Measurements from ENCODE around the gene RBM44.

The RBM44 gene

DNA sequence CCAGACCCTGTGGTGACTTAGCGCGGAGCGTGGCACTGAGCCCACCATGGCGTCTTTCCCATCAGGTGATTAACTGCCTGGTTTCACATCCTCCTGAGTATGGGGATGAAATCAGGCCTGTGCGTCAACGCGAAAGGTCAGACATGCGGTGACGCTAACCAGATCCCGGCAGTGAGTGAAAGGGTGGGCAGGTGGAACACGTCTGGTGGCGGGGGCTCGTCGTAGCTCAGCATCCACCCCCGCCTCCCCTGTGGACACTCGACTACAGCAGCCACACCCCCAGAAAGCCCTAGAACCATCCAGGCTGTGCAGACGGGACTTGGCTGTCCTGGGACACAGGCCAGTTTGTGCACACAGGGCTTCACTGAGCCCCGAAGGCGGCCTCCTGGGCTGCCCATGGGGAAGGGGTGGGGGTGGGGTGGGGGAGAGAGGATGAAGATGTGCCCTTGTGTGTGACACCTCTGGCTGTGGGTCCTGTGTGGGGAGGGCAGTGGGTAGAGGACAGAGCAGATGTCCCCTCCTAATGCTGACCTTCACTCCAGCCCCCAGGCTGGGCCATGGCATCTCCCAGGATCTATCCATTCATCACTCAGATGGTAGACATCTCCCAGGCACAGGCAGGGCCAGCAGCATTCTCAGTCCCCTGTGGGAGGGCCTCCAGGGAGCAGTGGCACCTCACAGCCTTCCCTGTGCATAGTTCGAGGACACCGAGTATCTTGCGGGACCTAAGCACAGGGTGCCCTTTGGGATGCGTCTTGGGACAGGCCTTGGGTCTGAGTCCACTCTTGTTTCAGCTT lies 88.3 kb downstream of the RBM44 start:
- no peak for DNase-seq

DNA sequence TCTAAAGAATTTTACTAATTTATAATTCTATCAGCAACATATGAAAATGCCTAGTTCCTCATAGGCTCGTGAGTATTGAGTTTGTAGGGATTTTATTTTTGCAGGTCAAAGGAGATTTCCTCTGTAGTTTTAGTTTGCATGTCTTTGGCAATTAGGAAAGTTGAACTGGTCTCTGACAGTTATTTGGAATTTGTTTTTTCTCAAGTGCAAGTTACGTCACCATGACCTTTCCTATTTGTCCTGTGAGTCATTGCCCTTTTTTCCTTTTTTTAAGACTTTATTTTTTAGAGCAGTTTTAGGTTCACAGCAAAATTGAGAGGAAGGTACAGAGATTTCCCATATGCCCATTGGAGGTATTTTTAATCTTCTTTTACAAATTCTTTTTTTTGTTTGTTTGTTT lies 89.8 kb downstream of the RBM44 start:
- DNase-seq = peak; percentile 21 to 90 (median 66)

DNA sequence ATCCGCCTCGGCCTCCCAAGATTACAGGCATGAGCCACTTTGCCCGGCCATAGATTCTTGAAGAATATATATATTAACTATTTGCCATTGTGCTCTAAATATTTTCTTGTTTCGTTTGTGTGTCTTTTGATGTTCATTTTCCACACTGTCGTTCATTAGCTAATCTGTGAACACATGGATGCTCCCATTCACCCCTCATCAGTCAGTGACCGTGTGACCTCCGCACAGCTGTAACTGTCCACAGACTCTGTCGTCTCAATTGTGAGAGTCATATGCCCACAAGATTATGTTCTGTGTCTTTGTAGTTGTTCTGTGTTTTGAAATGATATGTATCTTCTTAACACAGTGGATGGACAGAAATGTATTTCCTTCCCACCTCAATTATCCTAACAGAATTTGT lies 90.4 kb downstream of the RBM44 start:
- no peak for DNase-seq

DNA sequence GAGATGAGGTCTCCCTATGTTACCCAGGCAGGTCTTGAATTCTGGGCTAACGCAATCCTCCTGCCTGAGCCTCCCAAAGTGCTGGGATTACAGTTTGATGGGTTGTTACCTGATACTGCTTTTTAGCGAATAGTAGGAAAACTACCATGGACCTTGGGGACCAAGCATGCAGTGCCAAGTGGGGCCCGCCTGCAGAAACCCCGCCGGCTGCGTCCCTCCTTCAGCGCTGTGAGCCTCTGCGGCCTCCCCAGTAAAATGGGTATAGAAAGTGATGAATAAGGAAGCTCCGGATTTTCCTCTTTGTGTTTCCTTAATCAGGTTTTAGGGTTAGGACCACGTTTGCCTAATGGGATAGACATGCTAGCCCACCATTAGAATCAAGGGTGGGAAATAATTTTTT lies 91.2 kb downstream of the RBM44 start:
- no peak for DNase-seq

Data from suppressor macrophage (primary cell).